Liver (tissue), 9 donors: ENCODE measurements around the gene TRUB2. TPM values are rescaled to one million over a fixed set of nuclear protein-coding genes. Genes with fewer than 3 reads are reported as not detected.
A peak's percentile ranks its signal among the peaks of the same experiment; 100 is the strongest.

ENCODE experiments used
- DNase-seq: peaks from one replicate; pipeline ENCODE4 v3.0.0-alpha.2; 2017; ENCODE audit warnings: low spot score
- H3K27ac ChIP-seq, 2 donors: one replicate each; pipeline ENCODE4 v1.7.0; 2013; ENCODE audit warnings: inconsistent platforms in 2 of 2, low read length in 2 of 2, control low read depth in 1 of 2, low read depth in 1 of 2, mild to moderate bottlenecking in 1 of 2
- H3K27me3 ChIP-seq, 4 donors: one replicate each; pipeline versions ENCODE4 v1.6.1 to v1.7.0; 2013; ENCODE audit warnings: low read length in 3 of 4, inconsistent platforms in 1 of 4, mild to moderate bottlenecking in 1 of 4, moderate library complexity in 1 of 4; ENCODE audit not compliant: control insufficient read depth in 4 of 4, insufficient read depth in 4 of 4
- H3K36me3 ChIP-seq, 4 donors: one replicate each; pipeline versions ENCODE4 v1.6.1 to v1.7.0; 2013; ENCODE audit warnings: low read length in 3 of 4, mild to moderate bottlenecking in 3 of 4, low read depth in 1 of 4, moderate library complexity in 1 of 4; ENCODE audit not compliant: control insufficient read depth in 4 of 4, insufficient read depth in 3 of 4
- H3K4me1 ChIP-seq, 4 donors: one replicate each; pipeline versions ENCODE4 v1.6.1 to v1.7.0; 2013; ENCODE audit warnings: low read length in 3 of 4, mild to moderate bottlenecking in 3 of 4, moderate library complexity in 1 of 4; ENCODE audit not compliant: control insufficient read depth in 4 of 4, insufficient read depth in 4 of 4
- H3K4me3 ChIP-seq, 3 donors: one replicate each; pipeline versions ENCODE4 v1.6.1 to v1.7.0; 2013; ENCODE audit warnings: low read length in 3 of 3, control low read depth in 1 of 3, low read depth in 1 of 3, mild to moderate bottlenecking in 1 of 3
- H3K9ac ChIP-seq, 2 donors: one replicate each; pipeline ENCODE4 v1.7.0; 2013; ENCODE audit warnings: low read length in 2 of 2, mild to moderate bottlenecking in 2 of 2, moderate library complexity in 2 of 2, control low read depth in 1 of 2, low read depth in 1 of 2
- H3K9me3 ChIP-seq, 4 donors: one replicate each; pipeline versions ENCODE4 v1.6.1 to v1.7.0; 2013; ENCODE audit warnings: low read length in 3 of 4; ENCODE audit not compliant: control insufficient read depth in 4 of 4
- EGR1 ChIP-seq, 2 donors: IDR thresholded peaks; 2 replicates each; pipeline ENCODE4 v1.6.1; 2016 to 2018; ENCODE audit warnings: antibody characterized with exemption in 2 of 2, low read depth in 2 of 2
- FOXA1 ChIP-seq: IDR thresholded peaks from 2 replicates; pipeline ENCODE4 v1.6.1; 2016; ENCODE audit warnings: antibody characterized with exemption
- GABPA ChIP-seq, 2 donors: IDR thresholded peaks in 1 of 2; conservative IDR thresholded peaks in 1 of 2; 2 replicates each; pipeline ENCODE4 v1.6.1; 2016; ENCODE audit warnings: antibody characterized with exemption in 2 of 2, mild to moderate bottlenecking in 1 of 2, moderate library complexity in 1 of 2
- HNF4A ChIP-seq, 2 donors: conservative IDR thresholded peaks; 2 replicates each; pipeline ENCODE4 v1.6.1; 2016; ENCODE audit warnings: antibody characterized with exemption in 2 of 2, mild to moderate bottlenecking in 2 of 2
- HNF4G ChIP-seq: IDR thresholded peaks from 2 replicates; pipeline ENCODE4 v1.6.1; 2016; ENCODE audit warnings: antibody characterized with exemption
- JUND ChIP-seq, 2 donors: IDR thresholded peaks; 2 replicates each; pipeline ENCODE4 v1.6.1; 2016; ENCODE audit warnings: antibody characterized with exemption in 2 of 2
- NR2F2 ChIP-seq: IDR thresholded peaks from 2 replicates; pipeline ENCODE4 v1.6.1; 2016; ENCODE audit warnings: antibody characterized with exemption
- RAD21 ChIP-seq, 2 donors: IDR thresholded peaks; 2 replicates each; pipeline ENCODE4 v1.6.1; 2016; ENCODE audit warnings: antibody characterized with exemption in 2 of 2, mild to moderate bottlenecking in 2 of 2
- RXRA ChIP-seq, 2 donors: IDR thresholded peaks; 2 replicates each; pipeline ENCODE4 v1.6.1; 2017 to 2018; ENCODE audit warnings: antibody characterized with exemption in 2 of 2, mild to moderate bottlenecking in 1 of 2
- SP1 ChIP-seq: IDR thresholded peaks from 2 replicates; pipeline ENCODE4 v1.6.1; 2018; ENCODE audit warnings: antibody characterized with exemption, mild to moderate bottlenecking
- TAF1 ChIP-seq: conservative IDR thresholded peaks from 2 replicates; pipeline ENCODE4 v1.6.1; 2016; ENCODE audit warnings: antibody characterized with exemption, mild to moderate bottlenecking
- YY1 ChIP-seq: IDR thresholded peaks from 2 replicates; pipeline ENCODE4 v1.6.1; 2016; ENCODE audit warnings: antibody characterized with exemption, mild to moderate bottlenecking
- WGBS: extraction: QIAGEN DNeasy Blood & Tissue Kit; methylation state at CpG from one replicate; pipeline ENCODE4 v1.1.7; 2013; 5-methylcytosine and 5-hydroxymethylcytosine counted together
- polyA plus RNA-seq, 2 donors: library from polyadenylated mRNA; stranded (reverse) in 1 of 2; unstranded in 1 of 2; fragments of 200-250 nt in 1 of 2; fragments of >200 nt in 1 of 2; fragmentation: Nextera tagmentation in 1 of 2; extraction: Ambion mirVana in 1 of 2; gene quantifications; one replicate each; pipeline versions ENCODE4 v1.2.1 to v1.2.3, GENCODE V29; 2013 to 2015
- total RNA-seq, 2 donors: library from RNA; depleted of rRNA; stranded (reverse); fragments of >200 nt; gene quantifications; one replicate each; pipeline ENCODE4 v1.2.3, GENCODE V29; 2014
- TF ChIP-seq, protein P1 (sequence below): fragments of 150-350 bp; IDR thresholded peaks from 2 replicates; pipeline ENCODE4 v1.5.1; 2017; ENCODE audit warnings: improper control_type of control experiment, low read depth, low read length; ENCODE audit not compliant: missing input control
- TF ChIP-seq, protein P2 (sequence below): IDR thresholded peaks from 2 replicates; pipeline ENCODE4 v1.6.1; 2016; ENCODE audit warnings: antibody characterized with exemption, mild to moderate bottlenecking
- TF ChIP-seq, protein P3 (sequence below): IDR thresholded peaks from 2 replicates; pipeline ENCODE4 v1.6.1; 2016; ENCODE audit warnings: antibody characterized with exemption
- donor health status: healthy.
- donor health status: healthy.
- donor health status: healthy.
- donor health status: healthy.
- donor health status: healthy.

Gene TRUB2
- total and polyA plus RNA-seq, 4 donors = 12.7 to 35.8 (median 19.4) TPM

DNA sequence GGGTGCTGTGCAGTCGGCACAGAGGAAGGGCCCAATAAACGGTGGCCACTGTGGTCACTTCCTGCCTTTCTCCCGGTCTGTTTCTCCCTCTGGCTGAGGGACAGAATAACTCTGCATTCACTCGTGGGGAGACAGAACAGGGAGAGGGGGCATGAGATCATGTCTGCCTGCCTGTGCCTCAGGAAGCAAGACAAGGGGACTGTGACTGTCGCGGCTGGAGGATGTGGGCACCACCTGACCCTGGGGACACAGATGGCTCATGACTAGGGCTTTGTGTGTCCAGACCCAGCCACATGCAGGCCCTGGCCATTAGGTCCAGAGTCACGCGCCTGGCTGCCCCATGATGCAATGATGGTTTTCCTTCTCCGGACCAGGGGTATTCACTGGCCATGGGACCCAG, 5.8 kb downstream of the TRUB2 start (continued):
- TF ChIP-seq JUND (IDR thresholded peaks at IDR 0.05) = no peak
- TF ChIP-seq, protein P1, sequence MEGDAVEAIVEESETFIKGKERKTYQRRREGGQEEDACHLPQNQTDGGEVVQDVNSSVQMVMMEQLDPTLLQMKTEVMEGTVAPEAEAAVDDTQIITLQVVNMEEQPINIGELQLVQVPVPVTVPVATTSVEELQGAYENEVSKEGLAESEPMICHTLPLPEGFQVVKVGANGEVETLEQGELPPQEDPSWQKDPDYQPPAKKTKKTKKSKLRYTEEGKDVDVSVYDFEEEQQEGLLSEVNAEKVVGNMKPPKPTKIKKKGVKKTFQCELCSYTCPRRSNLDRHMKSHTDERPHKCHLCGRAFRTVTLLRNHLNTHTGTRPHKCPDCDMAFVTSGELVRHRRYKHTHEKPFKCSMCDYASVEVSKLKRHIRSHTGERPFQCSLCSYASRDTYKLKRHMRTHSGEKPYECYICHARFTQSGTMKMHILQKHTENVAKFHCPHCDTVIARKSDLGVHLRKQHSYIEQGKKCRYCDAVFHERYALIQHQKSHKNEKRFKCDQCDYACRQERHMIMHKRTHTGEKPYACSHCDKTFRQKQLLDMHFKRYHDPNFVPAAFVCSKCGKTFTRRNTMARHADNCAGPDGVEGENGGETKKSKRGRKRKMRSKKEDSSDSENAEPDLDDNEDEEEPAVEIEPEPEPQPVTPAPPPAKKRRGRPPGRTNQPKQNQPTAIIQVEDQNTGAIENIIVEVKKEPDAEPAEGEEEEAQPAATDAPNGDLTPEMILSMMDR = no peak
- TF ChIP-seq HNF4G = no peak
- no peak for TF ChIP-seq FOXA1

DNA sequence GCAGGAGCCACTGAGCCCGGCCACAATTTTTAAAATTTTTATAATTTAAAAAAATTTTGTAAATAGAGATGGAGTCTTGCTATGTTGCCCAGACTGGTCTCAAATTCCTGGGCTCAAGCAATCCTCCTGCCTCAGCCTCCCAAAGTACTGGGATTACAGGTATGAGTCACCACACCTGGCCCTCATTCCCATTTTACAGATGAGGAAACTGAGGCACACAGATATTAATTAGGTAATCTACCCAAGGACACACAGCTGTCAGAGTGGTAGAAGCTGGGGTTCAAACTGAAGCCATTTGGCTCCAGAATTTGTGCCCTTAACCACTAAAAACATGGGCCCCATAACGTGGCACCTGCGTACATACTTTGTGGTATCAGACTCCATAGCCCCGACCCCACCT, 7.5 kb downstream of the TRUB2 start:
- Histone ChIP-seq H3K4me1 (peaks cover 8 to 18% (median 14%) of the 10 kb centered on the region in 4 donors), H3K4me3 (no peak overlapping the region), H3K27me3 (no peaks in the 10 kb centered on the region), H3K9me3 (no peaks in the 10 kb centered on the region), H3K36me3 (peaks cover 8 to 40% (median 12%) of the 10 kb centered on the region in 4 donors), H3K27ac (no peak overlapping the region), H3K9ac (no peak overlapping the region)
- TF ChIP-seq, protein P2, sequence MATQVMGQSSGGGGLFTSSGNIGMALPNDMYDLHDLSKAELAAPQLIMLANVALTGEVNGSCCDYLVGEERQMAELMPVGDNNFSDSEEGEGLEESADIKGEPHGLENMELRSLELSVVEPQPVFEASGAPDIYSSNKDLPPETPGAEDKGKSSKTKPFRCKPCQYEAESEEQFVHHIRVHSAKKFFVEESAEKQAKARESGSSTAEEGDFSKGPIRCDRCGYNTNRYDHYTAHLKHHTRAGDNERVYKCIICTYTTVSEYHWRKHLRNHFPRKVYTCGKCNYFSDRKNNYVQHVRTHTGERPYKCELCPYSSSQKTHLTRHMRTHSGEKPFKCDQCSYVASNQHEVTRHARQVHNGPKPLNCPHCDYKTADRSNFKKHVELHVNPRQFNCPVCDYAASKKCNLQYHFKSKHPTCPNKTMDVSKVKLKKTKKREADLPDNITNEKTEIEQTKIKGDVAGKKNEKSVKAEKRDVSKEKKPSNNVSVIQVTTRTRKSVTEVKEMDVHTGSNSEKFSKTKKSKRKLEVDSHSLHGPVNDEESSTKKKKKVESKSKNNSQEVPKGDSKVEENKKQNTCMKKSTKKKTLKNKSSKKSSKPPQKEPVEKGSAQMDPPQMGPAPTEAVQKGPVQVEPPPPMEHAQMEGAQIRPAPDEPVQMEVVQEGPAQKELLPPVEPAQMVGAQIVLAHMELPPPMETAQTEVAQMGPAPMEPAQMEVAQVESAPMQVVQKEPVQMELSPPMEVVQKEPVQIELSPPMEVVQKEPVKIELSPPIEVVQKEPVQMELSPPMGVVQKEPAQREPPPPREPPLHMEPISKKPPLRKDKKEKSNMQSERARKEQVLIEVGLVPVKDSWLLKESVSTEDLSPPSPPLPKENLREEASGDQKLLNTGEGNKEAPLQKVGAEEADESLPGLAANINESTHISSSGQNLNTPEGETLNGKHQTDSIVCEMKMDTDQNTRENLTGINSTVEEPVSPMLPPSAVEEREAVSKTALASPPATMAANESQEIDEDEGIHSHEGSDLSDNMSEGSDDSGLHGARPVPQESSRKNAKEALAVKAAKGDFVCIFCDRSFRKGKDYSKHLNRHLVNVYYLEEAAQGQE = no peak
- TF ChIP-seq RAD21 (IDR thresholded peaks at IDR 0.05) (no peak), HNF4G (no peak), FOXA1 (no peak), JUND (IDR thresholded peaks at IDR 0.05) (no peak), NR2F2 (no peak), TAF1 (no peak), RXRA (IDR thresholded peaks at IDR 0.05) (no peak)
- TF ChIP-seq, protein P3, sequence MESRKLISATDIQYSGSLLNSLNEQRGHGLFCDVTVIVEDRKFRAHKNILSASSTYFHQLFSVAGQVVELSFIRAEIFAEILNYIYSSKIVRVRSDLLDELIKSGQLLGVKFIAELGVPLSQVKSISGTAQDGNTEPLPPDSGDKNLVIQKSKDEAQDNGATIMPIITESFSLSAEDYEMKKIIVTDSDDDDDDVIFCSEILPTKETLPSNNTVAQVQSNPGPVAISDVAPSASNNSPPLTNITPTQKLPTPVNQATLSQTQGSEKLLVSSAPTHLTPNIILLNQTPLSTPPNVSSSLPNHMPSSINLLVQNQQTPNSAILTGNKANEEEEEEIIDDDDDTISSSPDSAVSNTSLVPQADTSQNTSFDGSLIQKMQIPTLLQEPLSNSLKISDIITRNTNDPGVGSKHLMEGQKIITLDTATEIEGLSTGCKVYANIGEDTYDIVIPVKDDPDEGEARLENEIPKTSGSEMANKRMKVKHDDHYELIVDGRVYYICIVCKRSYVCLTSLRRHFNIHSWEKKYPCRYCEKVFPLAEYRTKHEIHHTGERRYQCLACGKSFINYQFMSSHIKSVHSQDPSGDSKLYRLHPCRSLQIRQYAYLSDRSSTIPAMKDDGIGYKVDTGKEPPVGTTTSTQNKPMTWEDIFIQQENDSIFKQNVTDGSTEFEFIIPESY = no peak
- TF ChIP-seq, protein P1 = no peak
- DNase-seq = no peak
- WGBS = 94% methylated on average over 4 of the region's 4 CpGs

DNA sequence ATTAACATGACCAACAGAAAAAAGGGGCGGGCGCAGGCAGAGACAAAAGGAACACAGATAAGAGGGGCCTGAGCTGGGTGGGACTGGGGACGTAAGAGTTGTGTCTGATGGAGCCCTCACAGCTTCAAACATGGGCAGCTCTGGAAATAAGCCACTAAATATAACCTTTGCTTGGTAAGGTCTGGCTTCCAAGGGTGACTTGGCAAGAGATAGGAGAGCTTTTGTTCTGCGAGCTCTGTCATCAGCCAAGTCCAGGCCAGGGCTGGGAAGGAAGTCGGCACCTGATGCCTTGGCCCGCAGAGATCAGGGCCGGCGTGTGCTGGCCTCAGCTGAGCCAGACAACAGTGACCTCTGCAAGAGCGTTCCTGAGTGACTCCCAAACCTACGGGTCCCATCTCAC, 11.8 kb downstream of the TRUB2 start:
- H3K9ac ChIP-seq = no peak overlapping the region
- no peak overlapping the region for H3K4me3 ChIP-seq
- WGBS = 41% methylated on average over 10 of the region's 10 CpGs
- DNase-seq = no peak
- no peaks in the 10 kb centered on the region for H3K27me3 ChIP-seq
- H3K36me3 ChIP-seq = peaks cover 9 to 27% (median 11%) of the 10 kb centered on the region in 4 donors
- no peaks in the 10 kb centered on the region for H3K9me3 ChIP-seq
- TF ChIP-seq TAF1 (no peak), GABPA (IDR thresholded peaks at IDR 0.05 in 1 of 2, conservative IDR thresholded peaks at IDR 0.05 in 1 of 2) (peak in 1 of 2 donors; percentile 58), RXRA (IDR thresholded peaks at IDR 0.05) (peak; percentile 49 to 80), HNF4A (conservative IDR thresholded peaks at IDR 0.05) (peak; percentile 68 to 84), NR2F2 (no peak), RAD21 (IDR thresholded peaks at IDR 0.05) (peak in 1 of 2 donors; percentile 32), YY1 (peak; percentile 44), SP1 (peak; percentile 36), JUND (IDR thresholded peaks at IDR 0.05) (peak in 1 of 2 donors; percentile 31), EGR1 (IDR thresholded peaks at IDR 0.05; ENCODE audit: low read depth in 2 of 2) (no peak)
- TF ChIP-seq, protein P1 = no peak
- peak overlapping the region; percentile 31 to 46 for H3K27ac ChIP-seq
- peaks cover 8 to 19% (median 14%) of the 10 kb centered on the region in 4 donors for H3K4me1 ChIP-seq
